Ishikawa (cell line): Measurements from ENCODE around the gene NOD2.

Source experiments
- CEBPB ChIP-seq: IDR thresholded peaks from 2 replicates; pipeline ENCODE4 v1.6.1; 2012
- CREB1 ChIP-seq: IDR thresholded peaks from 2 replicates; pipeline ENCODE4 v1.6.1; 2012; ENCODE audit warnings: low read depth
- EGR1 ChIP-seq: IDR thresholded peaks from 2 replicates; pipeline ENCODE4 v1.6.1; 2012
- EP300 ChIP-seq: IDR thresholded peaks from 2 replicates; pipeline ENCODE4 v1.6.1; 2012; ENCODE audit warnings: borderline replicate concordance
- FOXM1 ChIP-seq: IDR thresholded peaks from 2 replicates; pipeline ENCODE4 v1.6.1; 2012; ENCODE audit warnings: low read depth, borderline replicate concordance
- NFIC ChIP-seq: IDR thresholded peaks from 2 replicates; pipeline ENCODE4 v1.6.1; 2012
- RAD21 ChIP-seq: IDR thresholded peaks from 2 replicates; pipeline ENCODE4 v1.6.1; 2012; ENCODE audit warnings: low read depth
- TAF1 ChIP-seq: IDR thresholded peaks from 2 replicates; pipeline ENCODE4 v1.6.1; 2012; ENCODE audit warnings: low read depth, mild to moderate bottlenecking
- TCF12 ChIP-seq: IDR thresholded peaks from 2 replicates; pipeline ENCODE4 v1.6.1; 2012; ENCODE audit warnings: low read depth
- TEAD4 ChIP-seq: IDR thresholded peaks from 2 replicates; pipeline ENCODE4 v1.6.1; 2012
- YY1 ChIP-seq: IDR thresholded peaks from 2 replicates; pipeline ENCODE4 v1.6.1; 2012; ENCODE audit warnings: low read depth
- ZBTB7A ChIP-seq: IDR thresholded peaks from 2 replicates; pipeline ENCODE4 v1.6.1; 2012; ENCODE audit warnings: low read depth
- TF ChIP-seq, protein P1 (sequence below): IDR thresholded peaks from 2 replicates; pipeline ENCODE4 v1.6.1; 2012; ENCODE audit warnings: low read depth, mild to moderate bottlenecking
- TF ChIP-seq, protein P2 (sequence below): IDR thresholded peaks from 2 replicates; pipeline ENCODE4 v1.6.1; 2012
- TF ChIP-seq, protein P3 (sequence below): IDR thresholded peaks from 2 replicates; pipeline ENCODE4 v1.6.1; 2012

NOD2 gene

DNA sequence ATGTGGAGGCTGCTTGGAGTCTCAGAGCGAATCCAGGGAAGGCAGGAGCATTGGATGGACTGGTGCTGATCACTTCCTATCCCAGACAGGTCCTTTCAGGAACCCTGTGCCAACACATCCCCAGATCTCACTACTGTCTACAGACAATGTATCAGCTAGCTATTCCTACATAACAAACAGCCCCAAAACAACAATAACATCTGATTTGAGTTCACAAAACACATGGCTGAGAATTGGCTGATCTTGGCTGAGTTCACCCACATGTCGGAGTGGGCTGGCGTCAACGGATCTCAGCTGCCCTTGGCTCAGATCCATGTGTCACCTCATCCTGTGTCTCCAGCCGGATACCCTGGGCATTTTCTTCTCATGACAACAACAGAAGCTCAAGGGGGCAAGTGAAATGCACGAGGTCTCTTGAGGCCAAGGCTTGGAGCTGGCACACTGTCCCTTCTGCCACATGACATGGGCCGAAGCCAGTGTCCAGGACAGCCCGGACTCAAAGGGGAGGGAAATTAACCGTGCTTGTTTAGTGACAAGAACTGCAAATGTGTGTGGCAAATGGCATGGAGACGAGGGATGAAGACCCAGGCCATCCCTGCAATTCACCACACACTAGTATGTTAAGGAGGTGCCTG, 31.0 kb upstream of the NOD2 start:
- TF ChIP-seq CEBPB (no peak), RAD21 (no peak), NFIC (no peak), EP300 (no peak), CREB1 (no peak), TEAD4 (no peak), ZBTB7A (no peak), EGR1 (no peak), FOXM1 (no peak), TAF1 (no peak), TCF12 (no peak), YY1 (no peak)
- TF ChIP-seq, protein P1, sequence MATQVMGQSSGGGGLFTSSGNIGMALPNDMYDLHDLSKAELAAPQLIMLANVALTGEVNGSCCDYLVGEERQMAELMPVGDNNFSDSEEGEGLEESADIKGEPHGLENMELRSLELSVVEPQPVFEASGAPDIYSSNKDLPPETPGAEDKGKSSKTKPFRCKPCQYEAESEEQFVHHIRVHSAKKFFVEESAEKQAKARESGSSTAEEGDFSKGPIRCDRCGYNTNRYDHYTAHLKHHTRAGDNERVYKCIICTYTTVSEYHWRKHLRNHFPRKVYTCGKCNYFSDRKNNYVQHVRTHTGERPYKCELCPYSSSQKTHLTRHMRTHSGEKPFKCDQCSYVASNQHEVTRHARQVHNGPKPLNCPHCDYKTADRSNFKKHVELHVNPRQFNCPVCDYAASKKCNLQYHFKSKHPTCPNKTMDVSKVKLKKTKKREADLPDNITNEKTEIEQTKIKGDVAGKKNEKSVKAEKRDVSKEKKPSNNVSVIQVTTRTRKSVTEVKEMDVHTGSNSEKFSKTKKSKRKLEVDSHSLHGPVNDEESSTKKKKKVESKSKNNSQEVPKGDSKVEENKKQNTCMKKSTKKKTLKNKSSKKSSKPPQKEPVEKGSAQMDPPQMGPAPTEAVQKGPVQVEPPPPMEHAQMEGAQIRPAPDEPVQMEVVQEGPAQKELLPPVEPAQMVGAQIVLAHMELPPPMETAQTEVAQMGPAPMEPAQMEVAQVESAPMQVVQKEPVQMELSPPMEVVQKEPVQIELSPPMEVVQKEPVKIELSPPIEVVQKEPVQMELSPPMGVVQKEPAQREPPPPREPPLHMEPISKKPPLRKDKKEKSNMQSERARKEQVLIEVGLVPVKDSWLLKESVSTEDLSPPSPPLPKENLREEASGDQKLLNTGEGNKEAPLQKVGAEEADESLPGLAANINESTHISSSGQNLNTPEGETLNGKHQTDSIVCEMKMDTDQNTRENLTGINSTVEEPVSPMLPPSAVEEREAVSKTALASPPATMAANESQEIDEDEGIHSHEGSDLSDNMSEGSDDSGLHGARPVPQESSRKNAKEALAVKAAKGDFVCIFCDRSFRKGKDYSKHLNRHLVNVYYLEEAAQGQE = no peak
- TF ChIP-seq, protein P2, sequence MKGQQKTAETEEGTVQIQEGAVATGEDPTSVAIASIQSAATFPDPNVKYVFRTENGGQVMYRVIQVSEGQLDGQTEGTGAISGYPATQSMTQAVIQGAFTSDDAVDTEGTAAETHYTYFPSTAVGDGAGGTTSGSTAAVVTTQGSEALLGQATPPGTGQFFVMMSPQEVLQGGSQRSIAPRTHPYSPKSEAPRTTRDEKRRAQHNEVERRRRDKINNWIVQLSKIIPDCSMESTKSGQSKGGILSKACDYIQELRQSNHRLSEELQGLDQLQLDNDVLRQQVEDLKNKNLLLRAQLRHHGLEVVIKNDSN = no peak
- TF ChIP-seq, protein P3, sequence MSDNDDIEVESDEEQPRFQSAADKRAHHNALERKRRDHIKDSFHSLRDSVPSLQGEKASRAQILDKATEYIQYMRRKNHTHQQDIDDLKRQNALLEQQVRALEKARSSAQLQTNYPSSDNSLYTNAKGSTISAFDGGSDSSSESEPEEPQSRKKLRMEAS = no peak

DNA sequence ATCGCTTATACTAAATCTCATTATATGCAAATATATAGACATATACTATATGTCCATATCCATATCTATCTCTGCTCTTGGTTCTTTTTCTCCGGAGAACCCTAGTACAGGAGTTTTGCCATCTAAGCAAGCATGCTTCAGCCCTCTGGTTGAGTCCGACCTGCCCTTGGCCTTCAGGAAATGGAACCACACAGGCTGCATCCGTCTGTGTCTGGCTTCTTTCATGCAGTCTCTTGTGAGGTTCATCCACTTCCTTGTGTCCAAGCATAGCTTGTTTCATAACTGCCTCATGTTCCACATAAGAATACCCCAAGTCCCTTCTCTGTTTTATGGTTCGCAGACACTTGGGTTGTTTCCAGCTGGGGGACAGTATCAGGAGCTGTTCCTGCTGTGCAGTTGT, 29.1 kb upstream of the NOD2 start:
- TF ChIP-seq FOXM1 = no peak
- no peak for TF ChIP-seq NFIC
- TF ChIP-seq ZBTB7A = no peak

DNA sequence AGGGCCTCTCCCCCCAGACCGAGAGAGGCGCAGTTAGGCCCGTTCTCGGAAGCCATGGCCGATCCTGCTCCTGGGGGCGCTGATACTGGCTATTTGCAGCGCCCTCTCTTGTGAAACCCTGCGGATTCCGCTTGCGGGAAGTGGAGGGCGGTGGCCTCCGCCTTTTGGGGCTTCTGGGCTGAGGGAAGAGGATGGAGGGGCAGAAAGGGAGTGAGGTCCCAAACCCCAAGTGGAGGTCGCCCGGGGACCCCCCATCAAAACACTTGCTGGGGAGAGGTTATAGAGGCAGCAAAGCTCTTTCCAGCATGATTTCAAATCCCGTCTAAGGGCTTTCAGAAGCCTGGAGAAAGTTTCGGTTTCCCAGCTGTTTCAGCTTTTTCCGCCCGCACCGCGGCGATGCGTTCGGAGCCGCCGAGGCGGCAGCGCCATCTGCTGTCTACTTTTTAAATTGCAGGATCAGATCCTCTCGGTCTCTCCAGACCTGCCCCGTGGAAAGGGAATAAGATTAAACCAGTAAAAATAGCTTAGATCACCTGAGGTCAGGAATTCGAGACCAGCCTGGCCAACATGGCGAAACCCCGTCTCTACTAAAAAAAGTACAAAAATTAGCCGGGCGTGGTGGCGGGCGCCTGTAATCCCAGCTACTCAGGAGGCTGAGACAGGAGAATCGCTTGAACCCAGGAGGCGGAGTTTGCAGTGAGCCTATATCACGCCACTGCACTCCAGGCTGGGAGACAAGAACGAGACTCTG, 28.1 kb upstream of the NOD2 start:
- TF ChIP-seq, protein P2 = no peak
- TF ChIP-seq RAD21 (peak; percentile 91), TAF1 (peak; percentile 26; the same call in 1 of the 2 replicates)

DNA sequence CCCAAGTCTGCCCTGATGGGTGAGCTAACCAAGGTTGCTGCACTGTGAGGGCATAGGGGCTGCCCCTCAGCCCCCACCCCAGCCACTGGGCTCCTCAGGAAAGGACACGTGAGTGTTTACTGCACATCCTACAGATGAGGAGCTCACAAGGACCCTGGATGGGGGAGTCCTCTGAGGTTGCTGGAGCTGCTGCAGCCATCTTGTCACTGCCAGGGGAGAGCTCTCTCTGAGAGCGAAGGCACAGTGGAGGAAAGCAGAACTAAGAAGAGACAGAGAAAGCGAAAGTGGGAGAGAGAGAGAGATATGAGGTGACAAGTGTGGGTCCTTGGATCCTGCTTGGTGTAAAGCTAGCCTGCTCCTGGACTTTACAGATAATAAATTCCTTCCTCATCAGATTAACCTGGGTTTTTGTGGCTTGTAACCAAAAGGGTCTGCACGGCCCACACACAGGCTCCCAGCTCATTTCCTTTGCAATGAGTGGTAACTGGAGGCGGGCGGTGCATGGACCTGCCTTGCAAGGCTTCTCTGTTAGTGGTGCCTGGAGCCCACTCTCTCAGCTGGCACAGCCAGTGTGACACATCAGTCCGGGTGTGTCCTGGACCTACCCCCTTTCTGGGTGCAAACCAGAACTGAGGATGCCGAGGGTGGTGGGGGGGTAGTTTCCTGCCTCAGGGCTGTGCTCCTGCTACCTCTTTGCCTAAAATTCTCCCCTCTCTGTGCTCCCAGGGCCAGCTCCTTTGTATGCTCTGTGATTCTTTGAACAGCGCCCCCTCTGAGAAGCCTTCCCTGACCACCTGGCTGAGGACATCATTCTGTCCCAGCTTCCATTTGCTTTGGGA, 26.5 kb upstream of the NOD2 start:
- no peak for TF ChIP-seq TEAD4
- TF ChIP-seq, protein P3 = no peak
- TF ChIP-seq YY1 = no peak
- no peak for TF ChIP-seq NFIC
- no peak for TF ChIP-seq CEBPB
- no peak for TF ChIP-seq EGR1
- TF ChIP-seq, protein P2 = no peak
- no peak for TF ChIP-seq EP300
- TF ChIP-seq TAF1 = no peak
- TF ChIP-seq, protein P1 = no peak
- TF ChIP-seq TCF12 = no peak
- TF ChIP-seq ZBTB7A = no peak
- TF ChIP-seq FOXM1 = no peak
- TF ChIP-seq CREB1 = no peak
- no peak for TF ChIP-seq RAD21
